Activated T-helper 2 cell treated with anti-CD3 and anti-CD28 coated beads, Interferon-gamma antibody, Interleukin-2, Interleukin-4, amounts not matched to agents 10 μg/mL and 5 μg/mL and 100 μg/mL, durations not matched to agents 14 hours and 24 hours and 36 hours (primary cell): ENCODE measurements around the gene FAM47E. TPM values are rescaled to one million over a fixed set of nuclear protein-coding genes. Genes with fewer than 3 reads are reported as not detected.
A peak's percentile ranks its signal among the peaks of the same experiment; 100 is the strongest.

Source experiments
- DNase-seq: peaks from one replicate; pipeline ENCODE4 v3.0.0; 2021; ENCODE audit warnings: low spot score
- H3K27ac Mint-ChIP-seq: one replicate; pipeline ENCODE4 v1.8.0; 2021; ENCODE audit warnings: mixed read lengths
- H3K27me3 Mint-ChIP-seq: one replicate; pipeline ENCODE4 v1.8.0; 2021; ENCODE audit warnings: low read depth, mixed read lengths
- H3K36me3 Mint-ChIP-seq: one replicate; pipeline ENCODE4 v1.8.0; 2021; ENCODE audit warnings: low read depth, mixed read lengths
- H3K4me1 Mint-ChIP-seq: one replicate; pipeline ENCODE4 v1.8.0; 2021; ENCODE audit warnings: low read depth, mixed read lengths
- H3K4me3 Mint-ChIP-seq: one replicate; pipeline ENCODE4 v1.8.0; 2021; ENCODE audit warnings: low read depth, mild to moderate bottlenecking, moderate library complexity, mixed read lengths
- H3K9me3 Mint-ChIP-seq: one replicate; pipeline ENCODE4 v1.8.0; 2021; ENCODE audit warnings: mixed read lengths
- intact Hi-C: fragments of 100-400 bp; cut with micrococcal nuclease; formaldehyde crosslinking; loops from one replicate; pipeline ENCODE4 v1.15.1; 2023
- total RNA-seq: library from RNA; stranded (reverse); gene quantifications from 2 replicates; pipeline ENCODE4 v1.2.3, GENCODE V29; 2022

FAM47E gene, protein sequence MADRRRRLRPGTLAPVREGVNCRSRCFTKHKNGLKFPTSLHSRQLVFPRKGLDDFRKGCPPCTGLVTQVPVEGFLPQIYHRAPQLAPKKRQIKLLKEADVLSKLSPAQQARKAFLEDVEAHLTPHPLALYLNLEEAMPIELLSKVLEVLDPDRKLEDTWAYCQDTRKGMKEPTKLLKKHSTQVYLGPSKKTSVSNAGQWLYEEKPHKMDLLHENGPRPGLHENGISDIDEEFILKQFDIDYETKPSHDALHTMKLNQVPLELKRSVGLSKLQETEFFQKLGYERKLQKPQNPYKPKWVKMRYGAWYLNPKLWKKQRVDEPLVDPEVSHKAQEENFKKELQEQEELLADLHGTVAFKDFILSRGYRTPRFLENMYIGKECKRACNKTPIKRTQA
- not detected in 2 replicates for total RNA-seq

DNA sequence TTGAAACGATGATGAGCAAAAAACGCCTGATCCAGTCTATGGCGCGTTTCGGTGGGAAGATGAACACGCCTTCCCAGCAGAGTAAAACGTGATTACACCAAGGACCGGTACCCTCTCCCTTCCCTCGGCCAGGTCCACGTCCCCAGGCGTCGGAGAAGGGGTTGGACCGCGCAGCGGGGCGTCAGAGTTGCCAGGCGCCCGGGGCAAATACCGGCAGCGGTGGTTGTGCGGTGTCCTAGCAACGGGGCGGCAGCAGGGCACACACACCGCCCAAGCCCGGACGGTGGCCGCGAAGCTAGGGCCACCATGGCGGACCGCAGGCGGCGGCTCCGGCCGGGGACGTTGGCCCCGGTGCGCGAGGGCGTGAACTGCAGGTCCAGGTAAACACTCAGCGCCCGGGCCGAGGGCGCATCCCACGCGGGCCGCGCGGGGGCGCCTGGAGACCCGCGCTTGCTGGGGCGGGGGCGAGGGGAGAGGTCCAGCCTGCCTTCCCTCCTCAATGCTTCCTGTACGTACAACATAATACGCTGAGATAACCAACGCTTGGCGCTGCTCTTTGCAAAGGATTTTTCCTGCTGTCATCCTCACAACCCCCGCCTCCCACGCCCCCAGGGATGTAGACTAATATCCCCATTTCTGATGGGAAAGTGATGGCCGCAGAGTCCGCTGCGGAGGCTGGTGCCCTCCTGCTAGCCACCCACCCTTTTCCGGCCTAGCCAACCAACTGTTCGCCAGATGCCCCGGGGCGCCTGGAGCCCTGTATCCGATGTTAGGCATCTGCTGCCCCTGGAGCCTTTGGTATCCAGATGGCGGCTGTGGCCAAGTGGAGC lies at the start of gene FAM47E:
Gene FAM47E (plus strand): TSS at position 281 of the 830 bp plus-strand sequence. CDS start 26 bp downstream, at position 307.
- Mint-ChIP-seq H3K9me3 (no peaks in the 10 kb centered on the region), H3K27me3 (peaks cover 63% of the 10 kb centered on the region), H3K4me3 (peak within 1 kb of the TSS; percentile 60), H3K36me3 (no peaks in the 10 kb centered on the region), H3K4me1 (peaks cover 9% of the 10 kb centered on the region), H3K27ac (no peak within 1 kb of the TSS)
- peak; percentile 12 for DNase-seq
- intact Hi-C loops: no loop called here

- Mint-ChIP-seq H3K4me1 (peaks cover 6% of the 10 kb centered on the region), H3K4me3 (no peak overlapping the region), H3K27ac (no peak overlapping the region), H3K9me3 (no peaks in the 10 kb centered on the region), H3K36me3 (no peaks in the 10 kb centered on the region), H3K27me3 (no peaks in the 10 kb centered on the region)
- intact Hi-C loops: no loop called here
- no peak for DNase-seq
Measured at GRCh38 chr4:76203541-76203940, 48.0 kb upstream of the FAM47E start.

DNA sequence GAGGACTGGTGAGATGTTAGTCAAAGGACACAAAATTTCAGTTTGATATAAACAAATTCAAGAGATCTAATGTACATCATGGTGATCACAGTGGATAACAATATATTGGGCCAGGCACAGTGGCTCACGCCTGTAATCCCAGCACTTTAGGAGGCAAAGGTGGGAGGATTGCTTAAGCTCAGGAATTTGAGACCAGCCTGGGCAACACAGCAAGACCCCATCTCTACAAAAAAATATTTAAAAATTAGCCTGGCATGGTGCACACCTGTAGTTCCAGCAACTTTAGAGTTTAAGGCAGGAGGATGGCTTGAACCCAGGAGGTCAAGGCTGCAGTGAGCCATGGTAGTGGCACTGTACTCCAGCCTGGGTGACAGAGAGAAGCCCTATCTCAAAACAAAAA lies 46.6 kb upstream of the FAM47E start:
- DNase-seq: no peak
- no peaks in the 10 kb centered on the region for H3K9me3 Mint-ChIP-seq
- no peak overlapping the region for H3K27ac Mint-ChIP-seq
- intact Hi-C loops: no loop called here
- H3K4me3 Mint-ChIP-seq: no peak overlapping the region
- no peaks in the 10 kb centered on the region for H3K27me3 Mint-ChIP-seq
- peaks cover 4% of the 10 kb centered on the region for H3K4me1 Mint-ChIP-seq
- H3K36me3 Mint-ChIP-seq: no peaks in the 10 kb centered on the region

- no peak overlapping the region for H3K4me3 Mint-ChIP-seq
- H3K27ac Mint-ChIP-seq: no peak overlapping the region
- H3K9me3 Mint-ChIP-seq: no peaks in the 10 kb centered on the region
- intact Hi-C loops: no loop called here
- no peaks in the 10 kb centered on the region for H3K27me3 Mint-ChIP-seq
- H3K4me1 Mint-ChIP-seq: peaks cover 3% of the 10 kb centered on the region
- H3K36me3 Mint-ChIP-seq: no peaks in the 10 kb centered on the region
- DNase-seq: no peak
Measured at GRCh38 chr4:76205476-76205875, 46.0 kb upstream of the FAM47E start.

- Mint-ChIP-seq H3K27me3 (no peaks in the 10 kb centered on the region), H3K4me1 (peaks cover 4% of the 10 kb centered on the region), H3K9me3 (no peaks in the 10 kb centered on the region), H3K36me3 (no peaks in the 10 kb centered on the region), H3K27ac (no peak overlapping the region), H3K4me3 (no peak overlapping the region)
- intact Hi-C loops: no loop called here
- DNase-seq: no peak
Measured at GRCh38 chr4:76206222-76206942, 45.1 kb upstream of the FAM47E start.

DNA sequence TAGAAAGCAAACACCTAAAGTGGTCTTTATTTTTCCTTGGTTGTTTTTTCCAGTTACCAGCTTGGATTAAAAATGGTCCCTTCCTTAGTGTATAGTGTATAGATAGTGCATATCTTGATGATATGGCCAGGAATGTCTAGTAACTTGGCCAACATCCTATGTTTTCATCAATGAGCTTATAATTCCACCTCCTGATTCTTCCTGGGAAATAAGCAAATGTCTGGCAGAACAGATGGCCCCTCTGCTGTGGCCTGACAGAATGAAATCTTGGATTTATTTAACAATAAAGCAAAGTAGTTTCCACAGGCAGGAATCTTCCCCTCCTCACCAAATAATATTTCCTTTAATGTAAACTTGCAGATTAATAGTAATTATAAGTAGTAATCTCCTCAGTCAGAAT lies 44.0 kb upstream of the FAM47E start:
- no peak for DNase-seq
- peaks cover 5% of the 10 kb centered on the region for H3K27me3 Mint-ChIP-seq
- H3K36me3 Mint-ChIP-seq: no peaks in the 10 kb centered on the region
- no peak overlapping the region for H3K4me3 Mint-ChIP-seq
- peaks cover 7% of the 10 kb centered on the region for H3K4me1 Mint-ChIP-seq
- intact Hi-C loops: no loop called here
- no peaks in the 10 kb centered on the region for H3K9me3 Mint-ChIP-seq
- H3K27ac Mint-ChIP-seq: no peak overlapping the region

- H3K27ac Mint-ChIP-seq: no peak overlapping the region
- peaks cover 9% of the 10 kb centered on the region for H3K27me3 Mint-ChIP-seq
- intact Hi-C loops: no loop called here
- no peaks in the 10 kb centered on the region for H3K9me3 Mint-ChIP-seq
- H3K36me3 Mint-ChIP-seq: no peaks in the 10 kb centered on the region
- H3K4me3 Mint-ChIP-seq: no peak overlapping the region
- no peak for DNase-seq
- H3K4me1 Mint-ChIP-seq: peaks cover 13% of the 10 kb centered on the region
Measured at GRCh38 chr4:76208005-76208765, 43.3 kb upstream of the FAM47E start.

DNA sequence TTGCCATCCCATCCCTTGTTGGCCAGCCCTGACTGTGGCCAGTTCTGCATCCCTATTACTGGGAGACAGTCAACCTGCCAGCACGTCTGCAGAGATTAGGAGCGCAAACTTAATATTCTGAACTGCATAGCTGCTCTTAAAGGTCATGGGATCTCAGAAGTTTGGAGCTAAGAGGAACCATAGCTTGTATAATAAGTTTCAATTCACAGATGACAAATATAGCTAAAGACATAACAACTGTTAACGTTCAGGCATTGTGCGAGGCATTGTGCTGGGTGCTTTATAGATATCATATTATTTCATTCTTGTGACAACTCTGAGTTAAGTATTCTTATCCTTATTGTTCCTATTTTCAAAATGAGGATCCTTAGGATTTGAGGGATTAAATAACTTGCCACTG lies 41.6 kb upstream of the FAM47E start:
- intact Hi-C loops: no loop called here
- Mint-ChIP-seq H3K27ac (no peak overlapping the region), H3K9me3 (no peaks in the 10 kb centered on the region), H3K4me3 (no peak overlapping the region), H3K36me3 (peaks cover 2% of the 10 kb centered on the region), H3K27me3 (peaks cover 17% of the 10 kb centered on the region), H3K4me1 (peaks cover 21% of the 10 kb centered on the region)
- DNase-seq: no peak

DNA sequence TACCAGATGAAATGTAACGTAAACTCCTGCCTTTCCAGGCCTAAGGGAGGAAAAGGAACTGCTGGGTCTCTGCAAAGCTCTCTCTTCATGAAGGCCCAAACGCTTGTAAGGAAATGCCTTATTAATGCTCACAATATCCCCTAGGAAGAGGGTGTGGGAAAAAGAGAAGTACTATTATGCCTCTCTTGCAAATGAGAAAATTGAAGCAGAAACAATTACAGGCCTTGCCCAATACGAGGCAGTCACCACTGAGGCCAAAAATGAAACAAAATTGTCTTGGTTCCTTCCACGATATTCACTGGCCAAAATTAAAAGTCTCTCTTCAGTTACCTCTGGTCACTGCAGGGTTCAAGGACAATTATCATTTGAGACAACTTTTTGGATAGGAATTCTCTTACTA lies 41.1 kb upstream of the FAM47E start:
- H3K27me3 Mint-ChIP-seq: peaks cover 19% of the 10 kb centered on the region
- peaks cover 21% of the 10 kb centered on the region for H3K4me1 Mint-ChIP-seq
- intact Hi-C loops: no loop called here
- no peak overlapping the region for H3K27ac Mint-ChIP-seq
- no peak overlapping the region for H3K4me3 Mint-ChIP-seq
- DNase-seq: no peak
- H3K9me3 Mint-ChIP-seq: no peaks in the 10 kb centered on the region
- H3K36me3 Mint-ChIP-seq: peaks cover 2% of the 10 kb centered on the region

DNA sequence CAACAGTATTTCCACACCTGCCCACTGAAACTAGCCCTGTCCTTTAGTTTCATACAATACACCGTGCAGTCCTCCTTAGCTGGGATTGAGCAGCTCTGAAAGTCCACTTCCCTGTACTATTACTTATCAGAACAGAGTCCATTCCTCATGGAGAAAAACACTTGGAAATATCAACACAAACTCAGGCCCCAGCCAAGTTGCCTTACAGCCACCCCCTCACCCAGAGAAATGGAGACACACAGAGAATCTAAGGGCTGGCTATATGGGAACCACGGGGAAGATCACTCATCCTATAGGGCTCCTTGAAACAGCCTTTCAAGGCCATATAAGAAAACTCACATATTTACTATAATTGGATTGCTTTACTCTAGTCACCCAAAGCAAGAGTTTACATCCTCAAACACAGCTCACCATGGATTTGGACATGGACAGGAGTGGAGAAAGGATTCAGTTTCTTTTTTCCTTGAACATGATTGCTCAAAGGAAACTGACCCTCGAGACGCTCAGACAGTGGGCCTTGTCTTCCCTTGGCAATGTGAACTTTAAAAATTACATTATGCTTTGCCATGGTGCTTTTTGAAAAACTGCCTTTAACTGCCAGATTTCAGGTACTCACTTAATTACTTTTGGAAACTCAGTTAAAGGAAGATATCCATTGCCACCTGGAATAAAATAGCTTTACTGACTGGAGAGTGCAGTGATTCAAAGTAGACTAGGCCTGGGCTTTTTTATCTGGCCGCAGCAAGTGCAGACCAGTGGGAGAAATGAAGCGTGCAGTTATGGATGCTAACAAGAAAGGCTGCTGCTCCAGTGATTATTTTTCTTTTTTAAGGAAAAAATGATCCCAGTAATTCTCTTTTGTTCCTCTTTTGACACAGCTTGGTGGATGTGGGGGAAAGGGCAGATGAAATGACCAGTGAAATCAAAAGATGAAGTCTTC lies 39.5 kb upstream of the FAM47E start:
- H3K4me3 Mint-ChIP-seq: peak overlapping the region; percentile 73
- H3K27me3 Mint-ChIP-seq: peaks cover 32% of the 10 kb centered on the region
- no peak for DNase-seq
- intact Hi-C loops: loop anchor here (2.0 kb wide), 1 partner anchor 13 kb away; no protein-coding TSS in a partner anchor
- peaks cover 2% of the 10 kb centered on the region for H3K36me3 Mint-ChIP-seq
- H3K9me3 Mint-ChIP-seq: no peaks in the 10 kb centered on the region
- no peak overlapping the region for H3K27ac Mint-ChIP-seq
- peaks cover 21% of the 10 kb centered on the region for H3K4me1 Mint-ChIP-seq

GRCh38 chr4:76212851-76213414 lies 38.6 kb upstream of the FAM47E start:
- intact Hi-C loops: loop anchor here (2.0 kb wide), 1 partner anchor 14 kb away; no protein-coding TSS in a partner anchor
- no peak for DNase-seq
- Mint-ChIP-seq H3K27ac (peak overlapping the region; percentile 22), H3K9me3 (no peaks in the 10 kb centered on the region), H3K4me1 (peaks cover 21% of the 10 kb centered on the region), H3K27me3 (peaks cover 36% of the 10 kb centered on the region), H3K36me3 (peaks cover 2% of the 10 kb centered on the region), H3K4me3 (peak overlapping the region; percentile 73)
